ENCODE results near the gene NADSYN1. TPM values are rescaled to one million over a fixed set of nuclear protein-coding genes. Genes with fewer than 3 reads are reported as not detected.

NADSYN1 gene
- total and polyA plus RNA-seq, 2 experiments from 2014 or later, result 35.6 to 54.9 TPM

DNA sequence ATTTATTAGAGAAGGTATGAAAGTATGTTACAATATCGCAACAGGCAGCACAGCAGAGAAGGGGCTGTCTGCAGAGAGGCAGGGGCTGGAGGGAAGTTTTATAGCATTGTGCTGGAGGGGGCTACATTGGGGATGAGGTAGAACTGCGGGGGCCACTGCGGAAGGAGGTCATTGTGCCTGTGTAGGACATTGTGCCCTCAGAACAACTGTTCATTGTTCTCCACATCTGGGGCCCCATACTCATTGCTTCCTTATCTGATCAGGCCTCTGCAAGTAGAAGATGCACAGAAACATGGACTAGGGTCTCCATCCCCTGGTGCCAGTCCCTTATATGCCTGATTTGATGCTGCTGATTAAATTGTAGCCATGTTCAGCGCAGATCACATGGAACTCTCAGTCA, 12.1 kb downstream of the NADSYN1 start (continued):
- TF ChIP-seq CTCF (conservative IDR thresholded peaks at IDR 0.05; ENCODE audit: low read depth in 2 of 2) (no peak), POLR2AphosphoS5 (IDR thresholded peaks at IDR 0.05; ENCODE audit: low read depth) (no peak), NANOG (IDR thresholded peaks at IDR 0.05; ENCODE audit: borderline replicate concordance) (no peak), ZNF331 (CRISPR knock-in tag; IDR thresholded peaks at IDR 0.05; ENCODE audit: low read depth) (no peak), EZH2phosphoT487 (IDR thresholded peaks at IDR 0.05; ENCODE audit: unreplicated experiment) (no peak), CREB1 (CRISPR knock-in tag; IDR thresholded peaks at IDR 0.05; ENCODE audit: low read depth) (no peak)
- TF ChIP-seq, protein P1, sequence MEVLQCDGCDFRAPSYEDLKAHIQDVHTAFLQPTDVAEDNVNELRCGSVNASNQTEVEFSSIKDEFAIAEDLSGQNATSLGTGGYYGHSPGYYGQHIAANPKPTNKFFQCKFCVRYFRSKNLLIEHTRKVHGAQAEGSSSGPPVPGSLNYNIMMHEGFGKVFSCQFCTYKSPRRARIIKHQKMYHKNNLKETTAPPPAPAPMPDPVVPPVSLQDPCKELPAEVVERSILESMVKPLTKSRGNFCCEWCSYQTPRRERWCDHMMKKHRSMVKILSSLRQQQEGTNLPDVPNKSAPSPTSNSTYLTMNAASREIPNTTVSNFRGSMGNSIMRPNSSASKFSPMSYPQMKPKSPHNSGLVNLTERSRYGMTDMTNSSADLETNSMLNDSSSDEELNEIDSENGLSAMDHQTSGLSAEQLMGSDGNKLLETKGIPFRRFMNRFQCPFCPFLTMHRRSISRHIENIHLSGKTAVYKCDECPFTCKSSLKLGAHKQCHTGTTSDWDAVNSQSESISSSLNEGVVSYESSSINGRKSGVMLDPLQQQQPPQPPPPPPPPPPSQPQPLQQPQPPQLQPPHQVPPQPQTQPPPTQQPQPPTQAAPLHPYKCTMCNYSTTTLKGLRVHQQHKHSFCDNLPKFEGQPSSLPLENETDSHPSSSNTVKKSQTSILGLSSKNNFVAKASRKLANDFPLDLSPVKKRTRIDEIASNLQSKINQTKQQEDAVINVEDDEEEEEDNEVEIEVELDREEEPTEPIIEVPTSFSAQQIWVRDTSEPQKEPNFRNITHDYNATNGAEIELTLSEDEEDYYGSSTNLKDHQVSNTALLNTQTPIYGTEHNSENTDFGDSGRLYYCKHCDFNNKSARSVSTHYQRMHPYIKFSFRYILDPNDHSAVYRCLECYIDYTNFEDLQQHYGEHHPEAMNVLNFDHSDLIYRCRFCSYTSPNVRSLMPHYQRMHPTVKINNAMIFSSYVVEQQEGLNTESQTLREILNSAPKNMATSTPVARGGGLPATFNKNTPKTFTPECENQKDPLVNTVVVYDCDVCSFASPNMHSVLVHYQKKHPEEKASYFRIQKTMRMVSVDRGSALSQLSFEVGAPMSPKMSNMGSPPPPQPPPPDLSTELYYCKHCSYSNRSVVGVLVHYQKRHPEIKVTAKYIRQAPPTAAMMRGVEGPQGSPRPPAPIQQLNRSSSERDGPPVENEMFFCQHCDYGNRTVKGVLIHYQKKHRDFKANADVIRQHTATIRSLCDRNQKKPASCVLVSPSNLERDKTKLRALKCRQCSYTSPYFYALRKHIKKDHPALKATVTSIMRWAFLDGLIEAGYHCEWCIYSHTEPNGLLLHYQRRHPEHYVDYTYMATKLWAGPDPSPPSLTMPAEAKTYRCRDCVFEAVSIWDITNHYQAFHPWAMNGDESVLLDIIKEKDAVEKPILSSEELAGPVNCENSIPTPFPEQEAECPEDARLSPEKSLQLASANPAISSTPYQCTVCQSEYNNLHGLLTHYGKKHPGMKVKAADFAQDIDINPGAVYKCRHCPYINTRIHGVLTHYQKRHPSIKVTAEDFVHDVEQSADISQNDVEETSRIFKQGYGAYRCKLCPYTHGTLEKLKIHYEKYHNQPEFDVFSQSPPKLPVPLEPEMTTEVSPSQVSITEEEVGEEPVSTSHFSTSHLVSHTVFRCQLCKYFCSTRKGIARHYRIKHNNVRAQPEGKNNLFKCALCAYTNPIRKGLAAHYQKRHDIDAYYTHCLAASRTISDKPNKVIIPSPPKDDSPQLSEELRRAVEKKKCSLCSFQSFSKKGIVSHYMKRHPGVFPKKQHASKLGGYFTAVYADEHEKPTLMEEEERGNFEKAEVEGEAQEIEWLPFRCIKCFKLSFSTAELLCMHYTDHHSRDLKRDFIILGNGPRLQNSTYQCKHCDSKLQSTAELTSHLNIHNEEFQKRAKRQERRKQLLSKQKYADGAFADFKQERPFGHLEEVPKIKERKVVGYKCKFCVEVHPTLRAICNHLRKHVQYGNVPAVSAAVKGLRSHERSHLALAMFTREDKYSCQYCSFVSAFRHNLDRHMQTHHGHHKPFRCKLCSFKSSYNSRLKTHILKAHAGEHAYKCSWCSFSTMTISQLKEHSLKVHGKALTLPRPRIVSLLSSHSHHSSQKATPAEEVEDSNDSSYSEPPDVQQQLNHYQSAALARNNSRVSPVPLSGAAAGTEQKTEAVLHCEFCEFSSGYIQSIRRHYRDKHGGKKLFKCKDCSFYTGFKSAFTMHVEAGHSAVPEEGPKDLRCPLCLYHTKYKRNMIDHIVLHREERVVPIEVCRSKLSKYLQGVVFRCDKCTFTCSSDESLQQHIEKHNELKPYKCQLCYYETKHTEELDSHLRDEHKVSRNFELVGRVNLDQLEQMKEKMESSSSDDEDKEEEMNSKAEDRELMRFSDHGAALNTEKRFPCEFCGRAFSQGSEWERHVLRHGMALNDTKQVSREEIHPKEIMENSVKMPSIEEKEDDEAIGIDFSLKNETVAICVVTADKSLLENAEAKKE (CRISPR knock-in tag; IDR thresholded peaks at IDR 0.05), result no peak

DNA sequence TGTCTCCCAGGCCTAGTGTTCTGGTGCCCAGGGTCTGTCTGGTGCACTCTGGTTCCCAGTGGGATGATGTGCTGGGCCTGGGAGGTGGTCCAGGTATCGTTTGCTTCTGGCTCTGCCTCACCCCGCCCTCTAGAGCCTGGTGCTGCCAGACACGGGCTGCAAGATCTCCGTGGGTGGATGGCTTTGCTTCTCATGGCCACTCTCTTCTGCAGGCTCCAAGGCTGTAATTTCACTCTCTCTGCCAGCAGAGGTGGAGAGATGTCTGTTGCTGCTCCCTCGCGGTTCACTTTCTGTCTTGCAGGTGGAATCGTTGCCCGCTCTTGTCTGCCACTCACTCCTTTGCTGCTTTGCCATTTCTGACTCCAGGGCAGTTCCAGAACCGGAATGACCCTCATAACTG, 13.4 kb downstream of the NADSYN1 start:
- Histone ChIP-seq H3K4me3 (no peak overlapping the region), H3K36me3 (ENCODE audit: insufficient read depth) (peaks cover 11% of the 10 kb centered on the region; the same call in 1 of the 2 replicates), H3K9me2 (ENCODE audit: insufficient read depth) (no peaks in the 10 kb centered on the region), H3K27ac (ENCODE audit: low read depth) (no peak overlapping the region), H3K4me2 (no peak overlapping the region), H3F3A (replicated peaks; ENCODE audit: low read depth) (no peaks in the 10 kb centered on the region), H2AFZ (no peak overlapping the region), H3K27me3 (ENCODE audit: insufficient read depth) (no peaks in the 10 kb centered on the region), H3K4me1 (ENCODE audit: insufficient read depth) (no peaks in the 10 kb centered on the region), H3K79me2 (replicated peaks; ENCODE audit: insufficient read depth) (no peaks in the 10 kb centered on the region), H4K20me1 (replicated peaks; ENCODE audit: insufficient read depth) (no peaks in the 10 kb centered on the region)
- peaks cover 19% of the 10 kb centered on the region for H3K4me1 Mint-ChIP-seq
- H3K36me3 Mint-ChIP-seq (ENCODE audit: low read depth), result peaks cover 47% of the 10 kb centered on the region
- peaks cover 24% of the 10 kb centered on the region for H3K9me3 Mint-ChIP-seq
- no peak overlapping the region for H3K27ac Mint-ChIP-seq
- H3K4me3 Mint-ChIP-seq, result no peak overlapping the region
- H3K27me3 Mint-ChIP-seq (ENCODE audit: insufficient read depth, low read depth, poor library complexity), result peaks cover 5% of the 10 kb centered on the region
- DNase-seq (ENCODE audit: low spot score) (no peak), ATAC-seq (no peak)
- no peak for TF ChIP-seq CTCF (conservative IDR thresholded peaks at IDR 0.05; ENCODE audit: low read depth in 2 of 2)

Data from GM23338 (cell line).